ENCODE data around the gene IFNGR1. TPM values are rescaled to one million over a fixed set of nuclear protein-coding genes. Genes with fewer than 3 reads are reported as not detected.

Gene IFNGR1
- polyA plus RNA-seq, 6 donors from 2014 or later: 62.8 to 86.0 (median 70.8) TPM

DNA sequence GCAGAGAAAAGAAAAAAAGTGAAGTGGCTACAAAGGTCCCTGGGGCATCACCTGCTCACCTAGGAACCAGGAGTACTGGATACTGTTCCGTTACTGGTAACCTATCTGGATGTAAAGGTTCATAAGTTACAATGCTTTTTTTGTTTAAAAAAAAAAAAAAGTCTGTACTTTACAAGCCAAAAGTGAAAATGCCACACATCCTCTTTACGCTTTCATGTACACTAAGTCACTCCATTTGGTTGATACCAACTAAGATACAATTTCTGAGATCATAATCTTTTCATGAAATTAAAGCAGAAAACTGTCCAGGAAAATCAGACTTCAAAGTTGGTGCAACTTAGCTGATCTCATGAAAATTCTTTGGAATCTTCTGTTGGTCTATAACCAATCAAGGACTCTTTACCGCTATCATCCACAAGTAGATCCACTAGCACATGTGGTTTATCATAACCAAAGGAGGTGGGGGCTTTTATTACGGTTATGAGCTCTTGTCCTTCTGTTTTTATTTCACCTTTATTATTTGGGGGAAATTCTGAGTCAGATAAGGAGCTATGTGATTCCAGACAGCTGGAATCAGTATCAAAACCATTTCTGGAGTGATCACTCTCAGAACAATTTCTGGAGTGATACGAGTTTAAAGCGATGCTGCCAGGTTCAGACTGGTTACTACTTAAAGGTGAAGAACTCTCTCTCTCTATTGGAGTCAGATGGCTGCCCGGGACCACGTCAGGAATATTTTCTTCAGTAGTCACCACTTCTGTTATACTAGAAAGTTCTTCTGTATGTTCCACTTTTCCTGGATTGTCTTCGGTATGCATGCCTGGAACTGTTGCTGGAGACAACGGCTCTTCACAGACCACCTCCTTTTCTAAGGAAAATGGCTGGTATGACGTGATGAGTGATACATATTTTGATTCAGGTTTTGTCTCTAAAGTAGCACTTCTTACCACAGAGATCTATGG is 21.2 kb downstream of the IFNGR1 start:
- Mint-ChIP-seq H3K4me3 (no peak overlapping the region), H3K27ac (peak overlapping the region in 3 of 6 donors; percentile 20 to 57 (median 56)), H3K4me1 (peaks cover 9 to 40% (median 27%) of the 10 kb centered on the region in 3 donors), H3K27me3 (no peaks in the 10 kb centered on the region), H3K36me3 (peaks cover 20% of the 10 kb centered on the region in 2 donors), H3K9me3 (peaks cover 0 to 6% (median 0%) of the 10 kb centered on the region in 7 donors)
- no peak for DNase-seq
- ATAC-seq (ENCODE audit: low read depth in 2 of 2): no peak

DNA sequence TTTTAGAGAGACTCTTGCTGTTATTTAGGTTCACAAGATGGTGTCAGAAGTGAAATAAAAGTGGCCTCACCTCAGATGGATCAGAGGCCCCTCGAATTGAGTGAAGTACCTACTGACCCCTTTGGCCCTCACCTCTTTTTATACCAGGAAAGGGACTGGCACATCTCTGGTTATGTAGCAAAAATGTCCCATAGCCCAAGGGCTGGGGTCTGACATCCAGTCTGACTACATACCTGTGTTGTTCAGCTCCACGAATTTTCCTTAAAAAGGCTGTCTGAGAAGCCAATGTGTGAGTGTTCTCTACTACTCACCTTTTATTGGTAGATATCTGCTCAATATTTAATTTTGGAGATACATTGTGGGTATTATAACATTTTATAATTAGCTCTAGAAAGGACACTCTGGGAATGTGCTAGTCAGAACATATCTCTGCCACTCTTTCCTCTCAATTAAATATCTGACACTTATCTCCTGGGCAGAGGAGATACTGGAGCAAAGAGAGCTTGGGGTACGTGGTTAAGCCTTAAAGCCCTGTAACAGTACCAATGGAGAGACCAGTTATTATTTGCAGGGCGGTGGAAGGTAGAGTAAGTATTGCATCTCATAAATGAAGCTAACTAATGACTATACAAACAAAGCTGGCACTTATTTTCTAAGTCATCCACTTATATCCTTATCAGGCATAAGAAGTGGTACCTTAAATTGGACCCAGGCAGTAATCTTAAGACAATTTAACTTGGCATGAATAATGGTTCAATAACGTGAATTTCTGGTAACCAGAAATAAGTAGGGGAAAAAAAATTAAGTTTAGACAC is 25.7 kb downstream of the IFNGR1 start:
- H3K9me3 Mint-ChIP-seq: peaks cover 0 to 22% (median 7%) of the 10 kb centered on the region in 7 donors
- H3K4me1 Mint-ChIP-seq: peaks cover 9 to 33% (median 22%) of the 10 kb centered on the region in 3 donors
- ATAC-seq (ENCODE audit: low read depth in 2 of 2) (no peak), DNase-seq (no peak)
- H3K27ac Mint-ChIP-seq: peak overlapping the region in 2 of 6 donors; percentile 58 to 70
- H3K4me3 Mint-ChIP-seq: no peak overlapping the region
- H3K36me3 Mint-ChIP-seq: peaks cover 9 to 18% of the 10 kb centered on the region in 2 donors
- no peaks in the 10 kb centered on the region for H3K27me3 Mint-ChIP-seq

DNA sequence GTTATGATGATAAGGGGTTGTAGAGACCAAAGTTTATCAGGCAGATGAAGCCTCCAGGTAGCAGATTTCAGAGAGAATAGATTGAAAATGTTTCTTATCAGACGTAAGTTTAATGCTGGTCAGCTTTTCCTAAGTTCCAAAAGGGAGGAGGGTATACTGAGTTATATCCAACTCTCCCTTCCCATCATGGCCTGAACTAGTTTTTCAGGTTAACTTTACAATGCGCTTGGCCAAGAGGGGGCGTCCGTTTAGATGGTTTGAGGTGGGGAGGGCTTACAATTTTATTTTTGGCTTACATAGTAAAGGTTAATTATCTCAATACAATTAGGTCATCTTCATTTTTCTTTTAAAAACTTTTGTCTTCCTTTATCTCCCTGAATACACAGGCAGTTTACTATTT is 26.4 kb downstream of the IFNGR1 start:
- H3K36me3 Mint-ChIP-seq: peaks cover 3 to 11% of the 10 kb centered on the region in 2 donors
- H3K9me3 Mint-ChIP-seq: peaks cover 0 to 18% (median 7%) of the 10 kb centered on the region in 7 donors
- peak overlapping the region in 1 of 6 donors; percentile 70 for H3K27ac Mint-ChIP-seq
- H3K4me1 Mint-ChIP-seq: peaks cover 9 to 27% (median 22%) of the 10 kb centered on the region in 3 donors
- ATAC-seq (ENCODE audit: low read depth in 2 of 2) (no peak), DNase-seq (no peak)
- no peaks in the 10 kb centered on the region for H3K27me3 Mint-ChIP-seq
- no peak overlapping the region for H3K4me3 Mint-ChIP-seq

DNA sequence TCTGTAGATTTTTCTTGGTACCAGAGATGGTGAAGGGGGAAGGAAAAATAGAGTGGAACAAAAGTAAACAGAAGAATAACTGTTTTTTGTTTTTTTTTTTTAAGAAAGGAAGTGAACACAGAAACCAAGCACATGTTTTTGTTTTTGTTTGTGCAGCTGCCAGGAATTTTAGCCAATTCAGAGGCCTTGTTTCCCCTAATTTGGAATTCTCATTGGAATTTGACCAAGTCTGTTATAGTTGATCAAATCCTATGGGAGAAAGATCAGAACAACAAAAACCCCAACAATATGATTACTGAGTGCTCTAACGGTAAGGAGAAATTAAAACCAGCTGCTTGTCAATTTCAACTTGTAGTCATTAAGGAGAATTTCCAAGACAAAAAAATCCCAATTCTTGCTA is 27.5 kb downstream of the IFNGR1 start:
- Mint-ChIP-seq H3K27ac (no peak overlapping the region), H3K36me3 (no peaks in the 10 kb centered on the region), H3K4me3 (no peak overlapping the region), H3K27me3 (no peaks in the 10 kb centered on the region), H3K9me3 (peaks cover 0 to 25% (median 10%) of the 10 kb centered on the region in 7 donors), H3K4me1 (peaks cover 9 to 19% (median 18%) of the 10 kb centered on the region in 3 donors)
- ATAC-seq (ENCODE audit: low read depth in 2 of 2) (no peak), DNase-seq (no peak)

DNA sequence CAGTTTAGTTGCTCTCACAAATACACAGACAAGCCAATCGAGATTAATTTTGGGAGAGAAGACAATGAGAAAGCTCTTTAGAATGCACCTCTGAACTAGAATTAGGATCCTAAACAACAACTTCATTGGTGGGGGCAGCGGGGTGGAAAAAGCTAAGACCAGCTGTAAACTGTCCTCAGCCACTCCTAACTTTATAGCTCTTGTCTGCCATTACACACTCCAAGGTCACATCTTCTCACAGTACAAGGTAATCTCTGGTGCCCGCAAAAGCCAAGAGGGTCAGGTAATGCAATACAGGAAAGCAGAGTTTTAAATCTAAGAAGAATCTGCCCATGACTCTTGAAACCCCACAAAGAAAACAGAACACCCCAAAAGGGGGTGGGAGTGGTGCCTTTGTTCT is 27.9 kb downstream of the IFNGR1 start:
- Mint-ChIP-seq H3K27me3 (no peaks in the 10 kb centered on the region), H3K9me3 (peaks cover 0 to 28% (median 14%) of the 10 kb centered on the region in 7 donors), H3K4me3 (no peak overlapping the region), H3K4me1 (peaks cover 8 to 15% (median 14%) of the 10 kb centered on the region in 3 donors), H3K27ac (peak overlapping the region in 1 of 6 donors; percentile 20), H3K36me3 (no peaks in the 10 kb centered on the region)
- no peak for ATAC-seq (ENCODE audit: low read depth in 2 of 2)
- DNase-seq: no peak

GRCh38 chr6:137190583-137191094 is 28.5 kb downstream of the IFNGR1 start:
- H3K4me3 Mint-ChIP-seq: no peak overlapping the region
- peaks cover 2 to 9% (median 8%) of the 10 kb centered on the region in 3 donors for H3K4me1 Mint-ChIP-seq
- H3K9me3 Mint-ChIP-seq: peaks cover 0 to 33% (median 14%) of the 10 kb centered on the region in 7 donors
- H3K27me3 Mint-ChIP-seq: no peaks in the 10 kb centered on the region
- peak overlapping the region in 1 of 6 donors; percentile 20 for H3K27ac Mint-ChIP-seq
- no peaks in the 10 kb centered on the region for H3K36me3 Mint-ChIP-seq
- DNase-seq (no peak), ATAC-seq (ENCODE audit: low read depth in 2 of 2) (no peak)

DNA sequence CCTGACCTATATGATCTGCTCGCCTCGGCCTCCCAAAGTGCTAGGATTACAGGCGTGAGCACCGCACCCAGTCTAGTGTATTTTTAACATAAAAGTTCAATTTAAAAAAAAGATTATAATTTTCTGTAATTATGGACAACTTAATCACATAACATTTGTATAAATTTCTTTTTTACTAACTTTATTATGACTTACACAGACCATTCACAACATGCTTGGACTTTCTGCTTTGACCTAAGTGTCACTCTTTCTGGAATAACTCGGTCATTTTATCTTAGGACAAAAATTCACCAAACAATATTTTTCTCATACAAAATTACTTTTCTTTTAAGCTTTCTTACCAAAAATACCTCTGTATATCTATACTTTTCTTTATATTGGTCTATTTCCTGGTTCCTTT is 30.3 kb downstream of the IFNGR1 start:
- no peak for DNase-seq
- peaks cover 0 to 47% (median 25%) of the 10 kb centered on the region in 7 donors for H3K9me3 Mint-ChIP-seq
- H3K36me3 Mint-ChIP-seq: peaks cover 0 to 1% of the 10 kb centered on the region in 2 donors
- peaks cover 0 to 3% (median 0%) of the 10 kb centered on the region in 3 donors for H3K4me1 Mint-ChIP-seq
- no peak for ATAC-seq (ENCODE audit: low read depth in 2 of 2)
- H3K27ac Mint-ChIP-seq: no peak overlapping the region
- no peak overlapping the region for H3K4me3 Mint-ChIP-seq
- no peaks in the 10 kb centered on the region for H3K27me3 Mint-ChIP-seq

GRCh38 chr6:137185290-137185689 is 33.9 kb downstream of the IFNGR1 start:
- Mint-ChIP-seq H3K27me3 (no peaks in the 10 kb centered on the region), H3K9me3 (peaks cover 5 to 72% (median 51%) of the 10 kb centered on the region in 7 donors), H3K27ac (no peak overlapping the region), H3K4me1 (no peaks in the 10 kb centered on the region), H3K36me3 (peaks cover 8 to 10% of the 10 kb centered on the region in 2 donors), H3K4me3 (no peak overlapping the region)
- DNase-seq (no peak), ATAC-seq (ENCODE audit: low read depth in 2 of 2) (no peak)

- Mint-ChIP-seq H3K4me3 (no peak overlapping the region), H3K27me3 (no peaks in the 10 kb centered on the region), H3K4me1 (peaks cover 0 to 13% (median 12%) of the 10 kb centered on the region in 3 donors), H3K27ac (no peak overlapping the region), H3K9me3 (peaks cover 9 to 84% (median 53%) of the 10 kb centered on the region in 7 donors), H3K36me3 (peaks cover 10 to 16% of the 10 kb centered on the region in 2 donors)
- DNase-seq: no peak
- no peak for ATAC-seq (ENCODE audit: low read depth in 2 of 2)
These were observed 36.5 kb downstream of the IFNGR1 start for GRCh38 chr6:137182654-137183073.

DNA sequence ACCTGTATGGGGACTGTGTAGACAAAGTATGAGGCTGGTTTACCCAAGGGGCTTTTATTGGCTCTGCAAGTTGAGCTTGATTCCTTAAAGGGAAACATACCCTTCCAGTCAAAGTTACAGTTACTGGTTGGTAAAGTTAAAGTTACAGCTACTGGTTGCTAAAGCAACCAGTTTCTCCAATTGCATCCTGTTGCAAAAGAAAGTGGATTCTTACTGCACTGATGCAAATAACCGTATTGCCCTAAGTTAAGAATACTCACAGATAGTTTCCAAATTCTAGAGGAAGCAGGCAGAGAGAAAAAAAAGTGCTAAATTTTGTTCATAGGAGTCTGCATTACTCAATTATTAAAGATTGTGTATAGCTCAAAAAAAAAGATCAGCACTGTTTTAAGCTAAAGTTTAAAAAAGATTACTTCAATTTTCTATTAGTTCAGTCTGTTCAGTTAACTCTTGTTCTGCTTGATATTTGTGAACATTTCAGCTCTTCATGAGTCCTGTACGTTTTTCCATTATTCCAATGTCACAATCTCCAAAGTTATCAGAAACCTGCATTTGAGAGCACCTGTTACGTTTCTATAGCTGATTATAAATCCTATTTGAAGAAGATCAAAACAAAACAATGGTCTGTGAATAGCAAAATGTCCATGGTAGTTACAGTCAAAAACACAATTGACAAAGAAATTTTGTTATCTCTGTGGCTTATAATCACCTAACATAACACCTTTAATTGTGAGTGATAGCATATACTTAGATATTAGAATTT is 37.1 kb downstream of the IFNGR1 start:
- H3K4me1 Mint-ChIP-seq: peaks cover 5 to 19% (median 18%) of the 10 kb centered on the region in 3 donors
- H3K9me3 Mint-ChIP-seq: peaks cover 12 to 83% (median 55%) of the 10 kb centered on the region in 7 donors
- no peak overlapping the region for H3K27ac Mint-ChIP-seq
- no peak overlapping the region for H3K4me3 Mint-ChIP-seq
- no peaks in the 10 kb centered on the region for H3K27me3 Mint-ChIP-seq
- no peak for DNase-seq
- ATAC-seq (ENCODE audit: low read depth in 2 of 2): no peak
- H3K36me3 Mint-ChIP-seq: peaks cover 10 to 16% of the 10 kb centered on the region in 2 donors

GRCh38 chr6:137177611-137178010 is 41.6 kb downstream of the IFNGR1 start:
- peaks cover 8 to 45% (median 27%) of the 10 kb centered on the region in 7 donors for H3K9me3 Mint-ChIP-seq
- no peak for DNase-seq
- peaks cover 25 to 56% (median 53%) of the 10 kb centered on the region in 3 donors for H3K4me1 Mint-ChIP-seq
- H3K27me3 Mint-ChIP-seq: no peaks in the 10 kb centered on the region
- ATAC-seq (ENCODE audit: low read depth in 2 of 2): no peak
- peaks cover 5 to 16% of the 10 kb centered on the region in 2 donors for H3K36me3 Mint-ChIP-seq
- peak overlapping the region in 3 of 6 donors; percentile 24 to 60 (median 33) for H3K27ac Mint-ChIP-seq
- H3K4me3 Mint-ChIP-seq: peak overlapping the region in 7 of 8 donors; percentile 41 to 86 (median 53)

DNA sequence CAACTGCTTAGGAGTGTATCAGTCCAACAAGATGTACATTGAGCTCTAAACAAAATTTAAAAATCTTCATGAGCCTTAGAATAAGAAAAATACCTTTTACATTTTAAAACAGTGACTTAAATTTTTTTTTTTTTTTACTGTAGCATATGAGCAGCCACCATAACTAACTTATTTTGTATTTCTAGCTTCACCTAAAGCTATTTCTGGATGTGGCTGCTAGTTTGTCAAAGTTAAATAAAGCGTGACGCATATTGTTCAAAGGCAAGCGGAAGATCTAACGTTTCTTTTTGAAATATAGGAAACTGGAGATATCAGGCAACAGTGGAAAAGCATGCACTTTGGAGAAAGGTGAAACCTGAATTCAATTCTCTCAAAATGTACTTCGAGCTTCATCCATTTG is 42.5 kb downstream of the IFNGR1 start:
- peaks cover 5 to 16% of the 10 kb centered on the region in 2 donors for H3K36me3 Mint-ChIP-seq
- no peaks in the 10 kb centered on the region for H3K27me3 Mint-ChIP-seq
- peak overlapping the region in 3 of 6 donors; percentile 18 to 72 (median 53) for H3K27ac Mint-ChIP-seq
- H3K4me3 Mint-ChIP-seq: peak overlapping the region in 7 of 8 donors; percentile 6 to 77 (median 53)
- H3K4me1 Mint-ChIP-seq: peaks cover 34 to 65% (median 62%) of the 10 kb centered on the region in 3 donors
- ATAC-seq (ENCODE audit: low read depth in 2 of 2) (peak in 1 of 2 donors; percentile 17), DNase-seq (no peak)
- peaks cover 8 to 36% (median 18%) of the 10 kb centered on the region in 7 donors for H3K9me3 Mint-ChIP-seq
